Liver (tissue), 9 donors: ENCODE measurements around the gene SH3D21. TPM values are rescaled to one million over a fixed set of nuclear protein-coding genes. Genes with fewer than 3 reads are reported as not detected.

Experiments used
- DNase-seq: peaks from one replicate; pipeline ENCODE4 v3.0.0-alpha.2; 2017; ENCODE audit warnings: low spot score
- H3K27ac ChIP-seq, 2 donors: one replicate each; pipeline ENCODE4 v1.7.0; 2013; ENCODE audit warnings: inconsistent platforms in 2 of 2, low read length in 2 of 2, control low read depth in 1 of 2, low read depth in 1 of 2, mild to moderate bottlenecking in 1 of 2
- H3K27me3 ChIP-seq, 4 donors: one replicate each; pipeline versions ENCODE4 v1.6.1 to v1.7.0; 2013; ENCODE audit warnings: low read length in 3 of 4, inconsistent platforms in 1 of 4, mild to moderate bottlenecking in 1 of 4, moderate library complexity in 1 of 4; ENCODE audit not compliant: control insufficient read depth in 4 of 4, insufficient read depth in 4 of 4
- H3K36me3 ChIP-seq, 4 donors: one replicate each; pipeline versions ENCODE4 v1.6.1 to v1.7.0; 2013; ENCODE audit warnings: low read length in 3 of 4, mild to moderate bottlenecking in 3 of 4, low read depth in 1 of 4, moderate library complexity in 1 of 4; ENCODE audit not compliant: control insufficient read depth in 4 of 4, insufficient read depth in 3 of 4
- H3K4me1 ChIP-seq, 4 donors: one replicate each; pipeline versions ENCODE4 v1.6.1 to v1.7.0; 2013; ENCODE audit warnings: low read length in 3 of 4, mild to moderate bottlenecking in 3 of 4, moderate library complexity in 1 of 4; ENCODE audit not compliant: control insufficient read depth in 4 of 4, insufficient read depth in 4 of 4
- H3K4me3 ChIP-seq, 3 donors: one replicate each; pipeline versions ENCODE4 v1.6.1 to v1.7.0; 2013; ENCODE audit warnings: low read length in 3 of 3, control low read depth in 1 of 3, low read depth in 1 of 3, mild to moderate bottlenecking in 1 of 3
- H3K9ac ChIP-seq, 2 donors: one replicate each; pipeline ENCODE4 v1.7.0; 2013; ENCODE audit warnings: low read length in 2 of 2, mild to moderate bottlenecking in 2 of 2, moderate library complexity in 2 of 2, control low read depth in 1 of 2, low read depth in 1 of 2
- H3K9me3 ChIP-seq, 4 donors: one replicate each; pipeline versions ENCODE4 v1.6.1 to v1.7.0; 2013; ENCODE audit warnings: low read length in 3 of 4; ENCODE audit not compliant: control insufficient read depth in 4 of 4
- CTCF ChIP-seq: fragments of 150-350 bp; IDR thresholded peaks from 2 replicates; pipeline ENCODE4 v1.5.1; 2017; ENCODE audit warnings: improper control_type of control experiment, low read depth, low read length; ENCODE audit not compliant: missing input control
- EGR1 ChIP-seq, 2 donors: IDR thresholded peaks; 2 replicates each; pipeline ENCODE4 v1.6.1; 2016 to 2018; ENCODE audit warnings: antibody characterized with exemption in 2 of 2, low read depth in 2 of 2
- FOXA1 ChIP-seq: IDR thresholded peaks from 2 replicates; pipeline ENCODE4 v1.6.1; 2016; ENCODE audit warnings: antibody characterized with exemption
- FOXA2 ChIP-seq: IDR thresholded peaks from 2 replicates; pipeline ENCODE4 v1.6.1; 2016; ENCODE audit warnings: antibody characterized with exemption
- GABPA ChIP-seq, 2 donors: IDR thresholded peaks in 1 of 2; conservative IDR thresholded peaks in 1 of 2; 2 replicates each; pipeline ENCODE4 v1.6.1; 2016; ENCODE audit warnings: antibody characterized with exemption in 2 of 2, mild to moderate bottlenecking in 1 of 2, moderate library complexity in 1 of 2
- HNF4A ChIP-seq, 2 donors: conservative IDR thresholded peaks; 2 replicates each; pipeline ENCODE4 v1.6.1; 2016; ENCODE audit warnings: antibody characterized with exemption in 2 of 2, mild to moderate bottlenecking in 2 of 2
- HNF4G ChIP-seq: IDR thresholded peaks from 2 replicates; pipeline ENCODE4 v1.6.1; 2016; ENCODE audit warnings: antibody characterized with exemption
- JUND ChIP-seq, 2 donors: IDR thresholded peaks; 2 replicates each; pipeline ENCODE4 v1.6.1; 2016; ENCODE audit warnings: antibody characterized with exemption in 2 of 2
- MAX ChIP-seq: IDR thresholded peaks from 2 replicates; pipeline ENCODE4 v1.6.1; 2016; ENCODE audit warnings: antibody characterized with exemption
- NR2F2 ChIP-seq: IDR thresholded peaks from 2 replicates; pipeline ENCODE4 v1.6.1; 2016; ENCODE audit warnings: antibody characterized with exemption
- RAD21 ChIP-seq, 2 donors: IDR thresholded peaks; 2 replicates each; pipeline ENCODE4 v1.6.1; 2016; ENCODE audit warnings: antibody characterized with exemption in 2 of 2, mild to moderate bottlenecking in 2 of 2
- RXRA ChIP-seq, 2 donors: IDR thresholded peaks; 2 replicates each; pipeline ENCODE4 v1.6.1; 2017 to 2018; ENCODE audit warnings: antibody characterized with exemption in 2 of 2, mild to moderate bottlenecking in 1 of 2
- SP1 ChIP-seq: IDR thresholded peaks from 2 replicates; pipeline ENCODE4 v1.6.1; 2018; ENCODE audit warnings: antibody characterized with exemption, mild to moderate bottlenecking
- TAF1 ChIP-seq: conservative IDR thresholded peaks from 2 replicates; pipeline ENCODE4 v1.6.1; 2016; ENCODE audit warnings: antibody characterized with exemption, mild to moderate bottlenecking
- YY1 ChIP-seq: IDR thresholded peaks from 2 replicates; pipeline ENCODE4 v1.6.1; 2016; ENCODE audit warnings: antibody characterized with exemption, mild to moderate bottlenecking
- WGBS: extraction: QIAGEN DNeasy Blood & Tissue Kit; methylation state at CpG from one replicate; pipeline ENCODE4 v1.1.7; 2013; 5-methylcytosine and 5-hydroxymethylcytosine counted together
- polyA plus RNA-seq, 2 donors: library from polyadenylated mRNA; stranded (reverse) in 1 of 2; unstranded in 1 of 2; fragments of 200-250 nt in 1 of 2; fragments of >200 nt in 1 of 2; fragmentation: Nextera tagmentation in 1 of 2; extraction: Ambion mirVana in 1 of 2; gene quantifications; one replicate each; pipeline versions ENCODE4 v1.2.1 to v1.2.3, GENCODE V29; 2013 to 2015
- total RNA-seq, 2 donors: library from RNA; depleted of rRNA; stranded (reverse); fragments of >200 nt; gene quantifications; one replicate each; pipeline ENCODE4 v1.2.3, GENCODE V29; 2014
- TF ChIP-seq, protein P1 (sequence below): IDR thresholded peaks from 2 replicates; pipeline ENCODE4 v1.6.1; 2016; ENCODE audit warnings: antibody characterized with exemption, mild to moderate bottlenecking
- TF ChIP-seq, protein P2 (sequence below): IDR thresholded peaks from 2 replicates; pipeline ENCODE4 v1.6.1; 2016; ENCODE audit warnings: antibody characterized with exemption
- TF ChIP-seq, protein P3 (sequence below): IDR thresholded peaks from 2 replicates; pipeline ENCODE4 v1.6.1; 2016; ENCODE audit warnings: antibody characterized with exemption
- donor health status: healthy.
- donor health status: healthy.
- donor health status: healthy.
- donor health status: healthy.
- donor health status: healthy.

The SH3D21 gene
- total and polyA plus RNA-seq, 4 donors, result 0.29 to 1.0 (median 0.41) TPM

DNA sequence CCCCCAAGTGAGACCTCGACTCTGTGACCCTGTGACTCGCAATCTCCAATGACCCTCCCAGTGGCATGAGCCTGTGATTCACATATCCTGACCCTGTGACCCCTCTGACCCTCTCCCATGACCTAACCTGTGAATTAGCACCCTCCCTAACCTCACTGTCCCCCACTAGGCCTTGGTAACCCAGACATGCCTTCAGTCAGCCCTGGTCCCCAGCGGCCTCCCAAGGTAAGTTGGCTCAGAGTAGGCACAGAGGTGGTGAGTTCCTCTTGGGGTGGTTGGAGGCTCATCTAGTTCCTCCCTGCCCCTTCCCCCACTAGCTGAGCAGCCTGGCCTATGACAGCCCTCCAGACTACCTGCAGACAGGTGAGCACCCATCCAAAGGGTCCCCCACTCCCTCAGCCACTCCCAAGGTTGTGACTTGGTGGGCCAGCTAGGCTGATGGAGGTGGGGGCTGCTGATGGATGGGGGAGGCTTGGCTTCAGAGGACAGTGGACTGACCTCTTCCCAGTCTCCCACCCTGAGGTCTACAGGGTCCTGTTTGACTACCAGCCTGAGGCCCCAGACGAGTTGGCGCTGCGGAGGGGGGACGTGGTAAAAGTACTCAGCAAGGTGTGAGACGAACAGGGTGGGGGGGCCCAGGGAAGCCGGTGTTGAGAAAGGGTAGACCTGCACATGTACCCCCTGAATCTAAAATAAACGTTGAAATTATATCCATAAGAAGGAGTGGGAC lies 1.6 kb downstream of the SH3D21 start:
- Histone ChIP-seq H3K9me3 (no peaks in the 10 kb centered on the region), H3K4me3 (no peak overlapping the region), H3K27me3 (no peaks in the 10 kb centered on the region), H3K9ac (no peak overlapping the region), H3K4me1 (peaks cover 3 to 15% (median 11%) of the 10 kb centered on the region in 4 donors), H3K27ac (no peak overlapping the region), H3K36me3 (peaks cover 8 to 11% (median 10%) of the 10 kb centered on the region in 4 donors)
- DNase-seq, result no peak
- TF ChIP-seq NR2F2 (no peak), HNF4G (no peak), FOXA1 (no peak), EGR1 (IDR thresholded peaks at IDR 0.05; ENCODE audit: low read depth in 2 of 2) (no peak), GABPA (IDR thresholded peaks at IDR 0.05 in 1 of 2, conservative IDR thresholded peaks at IDR 0.05 in 1 of 2) (no peak), CTCF (no peak), TAF1 (no peak), FOXA2 (no peak), YY1 (no peak), MAX (no peak), JUND (IDR thresholded peaks at IDR 0.05) (no peak), RXRA (IDR thresholded peaks at IDR 0.05) (no peak), SP1 (no peak), RAD21 (IDR thresholded peaks at IDR 0.05) (no peak), HNF4A (conservative IDR thresholded peaks at IDR 0.05) (no peak)
- TF ChIP-seq, protein P1, sequence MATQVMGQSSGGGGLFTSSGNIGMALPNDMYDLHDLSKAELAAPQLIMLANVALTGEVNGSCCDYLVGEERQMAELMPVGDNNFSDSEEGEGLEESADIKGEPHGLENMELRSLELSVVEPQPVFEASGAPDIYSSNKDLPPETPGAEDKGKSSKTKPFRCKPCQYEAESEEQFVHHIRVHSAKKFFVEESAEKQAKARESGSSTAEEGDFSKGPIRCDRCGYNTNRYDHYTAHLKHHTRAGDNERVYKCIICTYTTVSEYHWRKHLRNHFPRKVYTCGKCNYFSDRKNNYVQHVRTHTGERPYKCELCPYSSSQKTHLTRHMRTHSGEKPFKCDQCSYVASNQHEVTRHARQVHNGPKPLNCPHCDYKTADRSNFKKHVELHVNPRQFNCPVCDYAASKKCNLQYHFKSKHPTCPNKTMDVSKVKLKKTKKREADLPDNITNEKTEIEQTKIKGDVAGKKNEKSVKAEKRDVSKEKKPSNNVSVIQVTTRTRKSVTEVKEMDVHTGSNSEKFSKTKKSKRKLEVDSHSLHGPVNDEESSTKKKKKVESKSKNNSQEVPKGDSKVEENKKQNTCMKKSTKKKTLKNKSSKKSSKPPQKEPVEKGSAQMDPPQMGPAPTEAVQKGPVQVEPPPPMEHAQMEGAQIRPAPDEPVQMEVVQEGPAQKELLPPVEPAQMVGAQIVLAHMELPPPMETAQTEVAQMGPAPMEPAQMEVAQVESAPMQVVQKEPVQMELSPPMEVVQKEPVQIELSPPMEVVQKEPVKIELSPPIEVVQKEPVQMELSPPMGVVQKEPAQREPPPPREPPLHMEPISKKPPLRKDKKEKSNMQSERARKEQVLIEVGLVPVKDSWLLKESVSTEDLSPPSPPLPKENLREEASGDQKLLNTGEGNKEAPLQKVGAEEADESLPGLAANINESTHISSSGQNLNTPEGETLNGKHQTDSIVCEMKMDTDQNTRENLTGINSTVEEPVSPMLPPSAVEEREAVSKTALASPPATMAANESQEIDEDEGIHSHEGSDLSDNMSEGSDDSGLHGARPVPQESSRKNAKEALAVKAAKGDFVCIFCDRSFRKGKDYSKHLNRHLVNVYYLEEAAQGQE, result no peak
- TF ChIP-seq, protein P2, sequence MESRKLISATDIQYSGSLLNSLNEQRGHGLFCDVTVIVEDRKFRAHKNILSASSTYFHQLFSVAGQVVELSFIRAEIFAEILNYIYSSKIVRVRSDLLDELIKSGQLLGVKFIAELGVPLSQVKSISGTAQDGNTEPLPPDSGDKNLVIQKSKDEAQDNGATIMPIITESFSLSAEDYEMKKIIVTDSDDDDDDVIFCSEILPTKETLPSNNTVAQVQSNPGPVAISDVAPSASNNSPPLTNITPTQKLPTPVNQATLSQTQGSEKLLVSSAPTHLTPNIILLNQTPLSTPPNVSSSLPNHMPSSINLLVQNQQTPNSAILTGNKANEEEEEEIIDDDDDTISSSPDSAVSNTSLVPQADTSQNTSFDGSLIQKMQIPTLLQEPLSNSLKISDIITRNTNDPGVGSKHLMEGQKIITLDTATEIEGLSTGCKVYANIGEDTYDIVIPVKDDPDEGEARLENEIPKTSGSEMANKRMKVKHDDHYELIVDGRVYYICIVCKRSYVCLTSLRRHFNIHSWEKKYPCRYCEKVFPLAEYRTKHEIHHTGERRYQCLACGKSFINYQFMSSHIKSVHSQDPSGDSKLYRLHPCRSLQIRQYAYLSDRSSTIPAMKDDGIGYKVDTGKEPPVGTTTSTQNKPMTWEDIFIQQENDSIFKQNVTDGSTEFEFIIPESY, result no peak
- TF ChIP-seq, protein P3, sequence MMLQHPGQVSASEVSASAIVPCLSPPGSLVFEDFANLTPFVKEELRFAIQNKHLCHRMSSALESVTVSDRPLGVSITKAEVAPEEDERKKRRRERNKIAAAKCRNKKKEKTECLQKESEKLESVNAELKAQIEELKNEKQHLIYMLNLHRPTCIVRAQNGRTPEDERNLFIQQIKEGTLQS, result no peak
- 85% methylated on average over 10 of the region's 10 CpGs for WGBS
